ENCODE measurements around the gene MAGEA2B.
"Not testable (repeated sequence)": the region's sequence is repeated elsewhere in the genome, so short reads cannot be mapped to it uniquely, and the experiment has no call there.

Gene MAGEA2B

GRCh38 chrX:152761582-152761981 lies 47.2 kb downstream of the MAGEA2B start:
- not testable (repeated sequence) for H3K4me1 ChIP-seq (ENCODE audit: control insufficient read depth in 1 of 2, insufficient read depth in 2 of 2, low read length in 2 of 2); H3K36me3 ChIP-seq (ENCODE audit: control insufficient read depth in 1 of 2, insufficient read depth in 2 of 2, low read length in 2 of 2); H3K27me3 ChIP-seq (ENCODE audit: low read depth, low read length); H3K9me3 ChIP-seq (ENCODE audit: control insufficient read depth in 1 of 2, low read length in 2 of 2); H3K27ac ChIP-seq (ENCODE audit: low read length); H3K4me3 ChIP-seq (ENCODE audit: low read depth in 1 of 2, low read length in 2 of 2)

GRCh38 chrX:152766562-152766961 lies 52.1 kb downstream of the MAGEA2B start:
- H3K36me3 ChIP-seq (ENCODE audit: control insufficient read depth in 1 of 2, insufficient read depth in 2 of 2, low read length in 2 of 2); H3K27ac ChIP-seq (ENCODE audit: low read length); H3K27me3 ChIP-seq (ENCODE audit: low read depth, low read length); H3K4me3 ChIP-seq (ENCODE audit: low read depth in 1 of 2, low read length in 2 of 2); H3K9me3 ChIP-seq (ENCODE audit: control insufficient read depth in 1 of 2, low read length in 2 of 2); H3K4me1 ChIP-seq (ENCODE audit: control insufficient read depth in 1 of 2, insufficient read depth in 2 of 2, low read length in 2 of 2): not testable (repeated sequence)
